OCI-LY1 (cell line): Measurements from ENCODE around the gene DDX31.

Source experiments
- CTCF ChIP-seq: fragments of 200-600 bp; sonication (generic), shearing (Covaris generic); IDR thresholded peaks from 2 replicates; pipeline ENCODE4 v1.5.1; 2017; ENCODE audit warnings: mild to moderate bottlenecking, antibody characterized with exemption, low read length, moderate library complexity, mixed read lengths
- EZH2 ChIP-seq: fragments of 200-600 bp; sonication (generic), shearing (Covaris generic); IDR thresholded peaks from 2 replicates; pipeline ENCODE4 v1.8.0; 2017; ENCODE audit warnings: borderline replicate concordance, mixed run types, mild to moderate bottlenecking, antibody characterized with exemption, low read length, moderate library complexity, mixed read lengths

DNA sequence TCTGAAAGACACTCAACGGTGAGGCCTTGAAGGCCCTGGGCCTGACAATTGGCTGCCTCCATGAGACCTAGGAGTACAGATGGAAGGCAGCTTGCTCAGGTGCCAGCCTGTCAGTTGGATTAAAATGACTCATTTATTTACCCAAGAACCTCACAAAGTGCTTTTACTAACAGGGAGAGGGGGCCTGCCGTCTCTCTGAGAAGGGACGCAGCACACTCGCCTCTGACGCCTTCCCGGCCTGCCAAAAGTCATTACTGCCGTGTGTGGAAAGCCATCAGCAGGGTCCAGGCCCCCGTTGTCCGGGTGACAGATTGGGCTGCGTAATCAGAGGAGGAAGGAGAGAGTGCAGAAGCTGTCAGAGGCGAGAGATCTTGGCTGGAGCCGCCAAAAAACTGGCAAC, 32.4 kb downstream of the DDX31 start:
- TF ChIP-seq CTCF, result no peak
- TF ChIP-seq EZH2, result no peak
